Fibroblast of villous mesenchyme (primary cell): Measurements from ENCODE around the gene CPA4. TPM values are rescaled to one million over a fixed set of nuclear protein-coding genes. Genes with fewer than 3 reads are reported as not detected.
A peak's percentile ranks its signal among the peaks of the same experiment; 100 is the strongest.

Experiments used
- DNase-seq: peaks from one replicate; pipeline ENCODE4 v3.0.0-alpha.2; 2010; ENCODE audit warnings: low read depth
- H3K4me3 ChIP-seq: 2 replicates; pipeline ENCODE4 v1.5.1; 2011; ENCODE audit warnings: low read depth, mild to moderate bottlenecking, low read length
- CTCF ChIP-seq: IDR thresholded peaks from 2 replicates; pipeline ENCODE4 v1.5.1; 2012; ENCODE audit warnings: low read depth, mild to moderate bottlenecking, low read length; ENCODE audit not compliant: insufficient read depth
- total RNA-seq: library from RNA; depleted of rRNA; stranded (reverse); fragments of >200 nt; gene quantifications from 2 replicates; pipeline ENCODE4 v1.2.3, GENCODE V29; 2012

Gene CPA4
- total RNA-seq, 1 donor: 90.2 TPM

DNA sequence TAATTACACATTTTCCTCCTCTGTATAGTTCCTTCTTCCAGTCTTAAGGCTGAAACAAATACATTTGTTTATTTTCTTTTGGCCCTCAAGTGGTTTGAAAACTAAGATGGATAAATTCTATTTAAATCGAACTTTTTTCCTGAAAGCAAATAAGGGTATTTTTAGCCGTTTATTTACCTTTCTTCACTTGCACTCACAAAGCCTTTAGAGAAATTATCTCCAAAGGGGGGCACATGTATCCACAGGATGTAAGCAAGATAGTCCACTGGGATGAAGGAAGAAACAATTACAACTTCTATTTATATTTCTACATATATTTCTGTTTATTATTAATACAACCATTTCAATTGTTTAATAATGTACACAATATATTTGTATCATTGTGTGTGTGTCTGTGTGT is 10.2 kb downstream of the CPA4 start:
- DNase-seq: no peak
- TF ChIP-seq CTCF: no peak
- H3K4me3 ChIP-seq: no peak overlapping the region

GRCh38 chr7:130303551-130303950 is 10.6 kb downstream of the CPA4 start:
- no peak for DNase-seq
- no peak for TF ChIP-seq CTCF
- no peak overlapping the region for H3K4me3 ChIP-seq

DNA sequence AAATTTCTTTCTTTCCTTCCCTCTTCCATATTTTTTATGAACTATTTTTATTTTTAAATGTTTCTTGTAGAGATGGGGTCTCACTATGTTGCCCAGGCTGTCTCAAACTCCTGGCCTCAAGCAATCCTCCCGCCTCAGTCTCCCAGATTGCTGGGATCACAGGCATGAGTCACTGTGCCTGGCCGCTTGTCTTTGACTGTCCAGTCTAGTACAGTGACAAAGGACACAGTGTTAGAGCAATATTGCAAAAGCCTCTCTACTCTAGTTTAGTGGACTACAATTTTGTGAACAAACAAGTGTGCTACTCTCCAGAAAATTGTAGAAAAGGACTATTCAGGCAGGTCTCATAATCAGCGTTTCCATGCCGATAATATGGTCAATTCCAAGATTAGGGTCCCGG is 11.0 kb downstream of the CPA4 start:
- no peak for DNase-seq
- no peak overlapping the region for H3K4me3 ChIP-seq
- no peak for TF ChIP-seq CTCF

DNA sequence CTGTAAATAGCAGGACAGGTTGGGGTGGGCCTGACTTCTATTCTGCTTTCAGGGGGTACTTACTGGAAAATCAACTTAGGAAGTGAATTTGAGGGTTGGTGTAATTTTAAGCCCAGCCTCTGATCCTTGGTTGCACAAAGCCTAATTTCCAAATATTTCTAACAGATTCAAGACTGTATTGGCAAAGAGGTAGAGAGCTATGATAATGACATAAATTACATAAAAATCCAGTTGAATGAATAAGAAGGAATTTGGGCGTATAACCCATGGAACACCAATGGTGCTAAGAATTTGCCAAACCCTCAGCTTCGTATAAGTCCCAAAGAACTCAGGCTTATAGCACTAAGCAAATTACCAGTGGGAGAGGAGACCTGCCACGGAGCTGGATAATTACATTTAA is 11.9 kb downstream of the CPA4 start:
- TF ChIP-seq CTCF: no peak
- no peak overlapping the region for H3K4me3 ChIP-seq
- DNase-seq: no peak

DNA sequence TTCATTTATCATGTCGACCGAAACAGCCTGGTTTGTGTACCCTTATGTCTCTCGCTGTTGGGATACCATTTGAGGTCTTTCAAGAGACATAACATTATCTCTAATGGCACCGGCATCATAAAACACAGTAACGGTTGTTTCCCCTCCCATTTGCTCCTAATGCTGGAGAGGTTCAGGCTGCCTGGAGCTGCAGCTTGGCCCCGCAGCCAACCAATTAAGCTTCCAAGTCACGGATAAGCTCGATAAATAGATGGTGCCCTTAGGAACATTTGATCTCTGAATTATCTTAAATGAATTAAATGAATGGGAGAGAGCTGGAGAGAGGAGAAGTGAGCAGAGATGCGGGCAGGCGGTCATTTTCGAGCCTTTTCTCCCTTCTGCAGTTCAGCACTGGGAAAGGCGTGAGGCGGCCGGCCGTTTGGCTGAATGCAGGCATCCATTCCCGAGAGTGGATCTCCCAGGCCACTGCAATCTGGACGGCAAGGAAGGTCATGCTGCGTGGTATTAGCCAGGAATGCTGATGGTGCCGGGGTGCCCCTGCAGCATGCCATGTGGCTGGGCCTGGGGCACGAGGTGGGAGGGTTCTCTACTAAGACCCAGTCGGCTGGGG is 12.6 kb downstream of the CPA4 start:
- no peak for TF ChIP-seq CTCF
- no peak for DNase-seq
- no peak overlapping the region for H3K4me3 ChIP-seq

- H3K4me3 ChIP-seq: no peak overlapping the region
- DNase-seq: no peak
- no peak for TF ChIP-seq CTCF
Observed at GRCh38 chr7:130309986-130310385, 17.0 kb downstream of the CPA4 start.

DNA sequence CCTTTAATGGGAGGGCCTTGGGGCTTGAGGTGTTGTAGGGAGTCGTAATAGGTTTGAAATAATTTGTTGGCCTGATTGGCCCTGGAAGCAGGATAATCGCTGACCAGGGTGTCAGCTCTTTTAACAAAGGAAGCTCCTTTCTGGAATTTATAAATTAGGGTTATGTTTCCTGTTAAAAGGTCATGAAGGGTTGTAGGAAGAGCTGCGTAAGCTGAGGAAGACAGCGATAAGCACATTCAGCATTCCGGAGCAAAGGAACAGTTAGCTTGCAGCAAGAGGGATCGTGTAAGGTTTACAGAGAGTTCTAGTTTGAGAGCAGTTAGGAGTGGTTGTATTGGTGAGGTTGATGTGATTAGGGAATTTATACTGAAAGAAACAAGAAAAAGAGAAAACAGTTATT is 21.3 kb downstream of the CPA4 start:
- no peak overlapping the region for H3K4me3 ChIP-seq
- TF ChIP-seq CTCF: no peak
- DNase-seq: peak; percentile 22
